Fibroblast of the aortic adventitia (primary cell): ENCODE measurements around the gene SCARF2. TPM values are rescaled to one million over a fixed set of nuclear protein-coding genes. Genes with fewer than 3 reads are reported as not detected.
"Not testable (repeated sequence)": the region's sequence is repeated elsewhere in the genome, so short reads cannot be mapped to it uniquely, and the experiment has no call there.

ENCODE experiments used
- DNase-seq: peaks from one replicate; pipeline ENCODE4 v3.0.0-alpha.2; 2010; ENCODE audit warnings: low read depth
- H3K4me3 ChIP-seq: 2 replicates; pipeline ENCODE4 v1.5.1; 2011; ENCODE audit warnings: low read depth, mild to moderate bottlenecking, control low read depth, low read length, moderate library complexity
- CTCF ChIP-seq: IDR thresholded peaks from 2 replicates; pipeline ENCODE4 v1.5.1; 2011; ENCODE audit warnings: mild to moderate bottlenecking, low read length, control low read depth, inconsistent platforms; ENCODE audit not compliant: insufficient read depth
- total RNA-seq: library from RNA; depleted of rRNA; stranded (reverse); fragments of >200 nt; gene quantifications from 2 replicates; pipeline ENCODE4 v1.2.3, GENCODE V29; 2012; ENCODE audit warnings: low replicate concordance

The SCARF2 gene
- total RNA-seq, 1 donor, result 11.8 TPM

GRCh38 chr22:20419664-20419951, 18.0 kb downstream of the SCARF2 start:
- H3K4me3 ChIP-seq, result no peak overlapping the region
- TF ChIP-seq CTCF, result no peak
- DNase-seq, result no peak

GRCh38 chr22:20418211-20418788, 19.3 kb downstream of the SCARF2 start:
- TF ChIP-seq CTCF, result peak; percentile 84
- peak; percentile 87 for DNase-seq
- peak overlapping the region; percentile 64 for H3K4me3 ChIP-seq

- DNase-seq, result not testable (repeated sequence)
Observed at GRCh38 chr22:20415699-20416098, 21.9 kb downstream of the SCARF2 start.

GRCh38 chr22:20415241-20415640, 22.4 kb downstream of the SCARF2 start:
- DNase-seq, H3K4me3 ChIP-seq: not testable (repeated sequence)

More at GRCh38 chr22:20415699-20416098, 21.9 kb downstream of the SCARF2 start:
- not testable (repeated sequence) for H3K4me3 ChIP-seq

- H3K4me3 ChIP-seq, result no peak overlapping the region
- no peak for DNase-seq
- TF ChIP-seq CTCF, result no peak
Observed at GRCh38 chr22:20414450-20414849, 23.2 kb downstream of the SCARF2 start.

GRCh38 chr22:20414059-20414440, 23.6 kb downstream of the SCARF2 start:
- no peak for TF ChIP-seq CTCF
- no peak for DNase-seq
- no peak overlapping the region for H3K4me3 ChIP-seq

- no peak for DNase-seq
- TF ChIP-seq CTCF, result no peak
- H3K4me3 ChIP-seq, result no peak overlapping the region
Observed at GRCh38 chr22:20413217-20414058, 24.2 kb downstream of the SCARF2 start.
